IPS DF 4.7 (cell line): ENCODE data around the gene FAHD2A.
"Not testable (repeated sequence)": the region's sequence is repeated elsewhere in the genome, so short reads cannot be mapped to it uniquely, and the experiment has no call there.

Source experiments
- DNase-seq: peaks from one replicate; pipeline ENCODE4 v3.0.0-alpha.2; 2013; ENCODE audit warnings: low spot score; ENCODE audit errors: extremely low read depth

The FAHD2A gene

GRCh38 chr2:95390272-95390880 is 12.1 kb upstream of the FAHD2A start:
- DNase-seq = no peak

GRCh38 chr2:95390881-95391321 is 11.6 kb upstream of the FAHD2A start:
- DNase-seq = no peak

GRCh38 chr2:95391641-95392310 is 10.7 kb upstream of the FAHD2A start:
- no peak for DNase-seq

- DNase-seq = no peak
These were observed 10.2 kb upstream of the FAHD2A start for GRCh38 chr2:95392320-95392719.

GRCh38 chr2:95392730-95393455 is 9.6 kb upstream of the FAHD2A start:
- no peak for DNase-seq

GRCh38 chr2:95393901-95394300 is 8.6 kb upstream of the FAHD2A start:
- DNase-seq = no peak

GRCh38 chr2:95399061-95399460 is 3.4 kb upstream of the FAHD2A start:
- DNase-seq = no peak

- no peak for DNase-seq
These were observed 1.0 kb upstream of the FAHD2A start for GRCh38 chr2:95401480-95401879.

- DNase-seq = not testable (repeated sequence)
These were observed 521 bp upstream of the FAHD2A start for GRCh38 chr2:95402004-95402369.

- DNase-seq = not testable (repeated sequence)
These were observed 755 bp downstream of the FAHD2A start for GRCh38 chr2:95403204-95403721.

- not testable (repeated sequence) for DNase-seq
These were observed 1.3 kb downstream of the FAHD2A start for GRCh38 chr2:95403824-95404223.

GRCh38 chr2:95404676-95405075 is 2.2 kb downstream of the FAHD2A start:
- not testable (repeated sequence) for DNase-seq

- DNase-seq = not testable (repeated sequence)
These were observed 8.7 kb downstream of the FAHD2A start for GRCh38 chr2:95411239-95411638.

GRCh38 chr2:95414015-95414594 is 11.6 kb downstream of the FAHD2A start:
- DNase-seq = not testable (repeated sequence)

- DNase-seq = not testable (repeated sequence)
These were observed 12.6 kb downstream of the FAHD2A start for GRCh38 chr2:95415138-95415537.

GRCh38 chr2:95415561-95415960 is 13.1 kb downstream of the FAHD2A start:
- not testable (repeated sequence) for DNase-seq

GRCh38 chr2:95427196-95427867 is 24.8 kb downstream of the FAHD2A start:
- DNase-seq = not testable (repeated sequence)

GRCh38 chr2:95429748-95430467 is 27.4 kb downstream of the FAHD2A start:
- not testable (repeated sequence) for DNase-seq

- DNase-seq = not testable (repeated sequence)
These were observed 30.9 kb downstream of the FAHD2A start for GRCh38 chr2:95433373-95433772.

GRCh38 chr2:95433973-95434372 is 31.5 kb downstream of the FAHD2A start:
- not testable (repeated sequence) for DNase-seq
